Measurements from ENCODE around the gene ODF4. TPM values are rescaled to one million over a fixed set of nuclear protein-coding genes. Genes with fewer than 3 reads are reported as not detected.
A peak's percentile ranks its signal among the peaks of the same experiment; 100 is the strongest.

The ODF4 gene, protein sequence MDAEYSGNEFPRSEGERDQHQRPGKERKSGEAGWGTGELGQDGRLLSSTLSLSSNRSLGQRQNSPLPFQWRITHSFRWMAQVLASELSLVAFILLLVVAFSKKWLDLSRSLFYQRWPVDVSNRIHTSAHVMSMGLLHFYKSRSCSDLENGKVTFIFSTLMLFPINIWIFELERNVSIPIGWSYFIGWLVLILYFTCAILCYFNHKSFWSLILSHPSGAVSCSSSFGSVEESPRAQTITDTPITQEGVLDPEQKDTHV
- total RNA-seq: not detected

DNA sequence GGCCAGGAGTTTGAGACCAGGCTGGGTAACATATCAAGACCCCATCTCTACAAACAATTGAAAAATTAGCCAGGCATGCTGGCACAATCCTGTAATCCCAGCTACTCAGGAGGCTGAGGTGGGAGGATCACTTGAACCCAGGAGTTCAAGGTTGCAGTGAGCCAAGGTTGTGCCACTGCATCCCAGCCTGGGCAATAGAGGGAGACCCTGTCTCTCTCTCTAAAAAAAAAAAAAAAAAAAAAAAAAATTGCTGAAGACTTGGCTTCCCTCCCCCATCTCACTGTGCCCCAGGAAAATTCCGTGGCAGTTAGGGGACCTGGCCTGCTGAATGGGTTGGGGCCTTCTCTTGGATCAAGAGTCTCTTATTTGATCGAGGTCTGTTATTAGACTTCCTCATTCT is at the start of gene ODF4:
Gene ODF4, plus strand, starts transcription at position 301 of the 400 bp plus-strand sequence. CDS start 212 bp downstream, outside the sequence.
- no peak within 1 kb of the TSS for H3K4me3 Mint-ChIP-seq
- H3K36me3 Mint-ChIP-seq (ENCODE audit: insufficient read depth): no peaks in the 10 kb centered on the region
- ATAC-seq (no peak), DNase-seq (no peak)
- H3K4me1 Mint-ChIP-seq (ENCODE audit: low read depth): peaks cover 9% of the 10 kb centered on the region
- H3K27me3 Mint-ChIP-seq (ENCODE audit: low read depth): peaks cover 2% of the 10 kb centered on the region
- H3K9me3 Mint-ChIP-seq: no peaks in the 10 kb centered on the region

DNA sequence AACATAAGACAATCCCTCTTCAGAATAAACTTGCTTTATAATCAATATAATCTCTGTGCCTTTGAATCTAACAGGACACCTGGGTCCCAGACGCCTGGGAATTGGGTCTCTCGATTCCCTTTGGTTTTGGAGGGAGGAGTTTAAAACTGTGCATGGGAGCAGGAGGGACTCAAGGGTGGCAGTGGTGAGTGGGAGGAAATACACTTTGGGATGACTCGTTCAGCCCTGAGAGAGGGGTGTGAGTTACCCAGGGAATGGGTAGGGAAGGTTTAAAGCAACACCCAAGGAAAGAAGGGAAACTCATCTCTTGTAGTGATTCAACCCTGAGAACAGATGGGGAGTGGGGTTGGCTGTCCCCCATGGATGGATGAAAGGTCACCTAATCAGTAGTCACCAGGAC is 49.6 kb upstream of the ODF4 start:
- peak overlapping the region; percentile 95 for H3K4me3 Mint-ChIP-seq
- H3K27me3 Mint-ChIP-seq (ENCODE audit: low read depth): no peaks in the 10 kb centered on the region
- no peak for DNase-seq
- peaks cover 3% of the 10 kb centered on the region for H3K36me3 Mint-ChIP-seq (ENCODE audit: insufficient read depth)
- ATAC-seq: no peak
- H3K9me3 Mint-ChIP-seq: no peaks in the 10 kb centered on the region
- H3K4me1 Mint-ChIP-seq (ENCODE audit: low read depth): peaks cover 39% of the 10 kb centered on the region

DNA sequence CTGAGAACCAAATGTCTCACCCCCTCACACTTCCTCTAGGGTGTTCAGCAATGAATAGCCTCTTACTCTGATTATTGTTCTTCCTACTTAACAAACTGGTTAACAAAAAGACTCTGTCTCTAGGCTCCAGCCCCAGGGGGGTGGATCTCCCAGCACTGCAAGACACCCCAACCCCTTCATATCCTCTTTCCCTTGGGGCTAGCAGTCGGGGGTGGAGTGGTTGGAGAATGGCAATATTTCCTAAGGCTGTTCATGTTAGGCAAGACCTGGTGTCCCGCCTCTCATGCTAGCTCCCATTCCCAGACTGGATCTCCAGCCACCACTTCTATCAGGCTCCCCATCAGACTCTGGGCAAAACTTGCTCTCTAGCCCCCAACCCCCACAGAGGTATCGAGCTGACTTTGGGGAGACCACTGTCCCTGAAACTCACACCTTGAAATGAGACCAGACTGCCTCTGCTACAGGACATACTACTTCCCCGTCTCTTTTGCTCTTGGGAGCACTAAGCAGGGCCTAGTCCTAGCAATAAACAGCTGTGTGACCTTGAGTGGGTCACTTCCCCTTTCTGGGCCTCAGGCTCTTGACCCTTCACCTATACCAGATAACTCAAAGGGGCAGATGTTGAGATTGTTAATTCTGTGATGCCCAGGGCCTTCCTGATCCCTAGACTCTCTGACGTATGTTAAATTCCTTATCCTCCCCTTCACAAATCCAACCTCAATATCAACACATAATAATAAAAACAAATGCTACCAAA is 46.8 kb upstream of the ODF4 start:
- no peak for ATAC-seq
- Mint-ChIP-seq H3K9me3 (no peaks in the 10 kb centered on the region), H3K36me3 (ENCODE audit: insufficient read depth) (peaks cover 3% of the 10 kb centered on the region), H3K4me1 (ENCODE audit: low read depth) (peaks cover 38% of the 10 kb centered on the region), H3K4me3 (no peak overlapping the region), H3K27me3 (ENCODE audit: low read depth) (no peaks in the 10 kb centered on the region)
- no peak for DNase-seq

DNA sequence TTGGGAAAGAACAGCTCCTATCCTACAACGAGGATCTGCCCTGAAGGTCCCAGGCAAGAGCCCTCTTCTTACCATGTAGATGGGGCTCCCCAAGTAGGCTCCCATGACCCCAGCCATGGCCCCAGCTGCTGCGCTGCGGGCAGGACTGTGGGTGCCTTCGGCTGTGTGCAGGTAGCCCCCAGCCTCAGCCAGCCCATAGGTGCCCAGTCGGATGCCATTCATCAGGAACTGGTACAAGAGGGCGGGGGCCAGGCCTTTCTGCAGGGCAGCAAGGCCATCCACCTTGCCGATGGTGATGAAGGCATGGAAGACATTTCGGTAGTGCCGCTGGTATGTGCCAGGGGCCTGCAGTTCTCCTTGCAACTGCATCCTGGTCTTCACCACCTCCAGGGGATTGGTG is 45.3 kb upstream of the ODF4 start:
- Mint-ChIP-seq H3K4me3 (peak overlapping the region; percentile 89), H3K9me3 (no peaks in the 10 kb centered on the region), H3K4me1 (ENCODE audit: low read depth) (peaks cover 29% of the 10 kb centered on the region), H3K36me3 (ENCODE audit: insufficient read depth) (peaks cover 3% of the 10 kb centered on the region), H3K27me3 (ENCODE audit: low read depth) (no peaks in the 10 kb centered on the region)
- no peak for ATAC-seq
- no peak for DNase-seq

DNA sequence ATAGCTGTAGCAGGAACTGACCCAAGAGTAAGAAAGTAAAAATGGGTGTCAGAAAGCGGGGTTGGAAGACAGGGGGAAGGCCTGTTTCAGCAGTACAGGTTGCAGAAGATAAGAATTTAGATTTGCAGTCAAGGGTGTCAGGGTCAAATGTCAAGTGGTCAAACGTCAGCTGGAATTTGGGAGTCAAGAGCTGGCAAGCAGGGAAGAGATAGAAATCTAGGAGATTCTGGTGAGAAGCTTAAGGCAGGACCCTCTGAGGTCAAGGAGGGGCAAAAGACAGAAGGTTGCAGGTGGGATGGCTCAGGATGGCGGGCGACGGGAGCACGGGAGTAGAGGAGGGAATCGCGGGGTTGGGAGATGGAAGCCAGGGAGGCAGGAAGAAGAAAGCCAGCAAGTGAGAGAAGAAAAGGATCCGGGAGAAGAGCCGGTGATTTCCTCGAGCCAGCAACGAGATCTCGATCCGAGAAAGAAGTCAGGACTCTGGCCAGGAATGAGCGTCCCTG is 44.8 kb upstream of the ODF4 start:
- no peaks in the 10 kb centered on the region for H3K27me3 Mint-ChIP-seq (ENCODE audit: low read depth)
- peaks cover 3% of the 10 kb centered on the region for H3K36me3 Mint-ChIP-seq (ENCODE audit: insufficient read depth)
- peak overlapping the region; percentile 89 for H3K4me3 Mint-ChIP-seq
- peaks cover 24% of the 10 kb centered on the region for H3K4me1 Mint-ChIP-seq (ENCODE audit: low read depth)
- DNase-seq (no peak), ATAC-seq (no peak)
- no peaks in the 10 kb centered on the region for H3K9me3 Mint-ChIP-seq

DNA sequence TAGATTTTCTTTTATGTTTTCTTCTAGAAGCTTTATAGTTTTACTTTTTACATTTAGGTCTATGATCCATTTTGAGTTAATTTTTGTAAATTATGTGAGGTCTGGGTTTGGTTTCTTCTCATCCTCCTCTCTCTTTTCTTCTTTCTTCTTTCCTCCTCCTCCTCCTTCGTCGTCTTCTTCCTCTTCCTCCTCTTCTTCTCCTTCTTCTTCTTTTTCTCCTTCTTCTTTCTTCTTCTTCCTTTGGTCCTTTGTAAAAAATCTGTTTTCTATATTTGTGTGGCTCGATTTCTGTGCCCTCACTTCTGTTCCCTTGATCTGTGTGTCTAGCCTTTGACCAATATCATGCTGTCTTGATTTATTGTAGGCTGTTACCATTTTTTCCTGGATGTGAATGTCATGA is 39.4 kb upstream of the ODF4 start:
- H3K9me3 Mint-ChIP-seq: no peaks in the 10 kb centered on the region
- ATAC-seq: no peak
- no peak overlapping the region for H3K4me3 Mint-ChIP-seq
- DNase-seq: no peak
- no peaks in the 10 kb centered on the region for H3K27me3 Mint-ChIP-seq (ENCODE audit: low read depth)
- H3K36me3 Mint-ChIP-seq (ENCODE audit: insufficient read depth): no peaks in the 10 kb centered on the region
- peaks cover 8% of the 10 kb centered on the region for H3K4me1 Mint-ChIP-seq (ENCODE audit: low read depth)

DNA sequence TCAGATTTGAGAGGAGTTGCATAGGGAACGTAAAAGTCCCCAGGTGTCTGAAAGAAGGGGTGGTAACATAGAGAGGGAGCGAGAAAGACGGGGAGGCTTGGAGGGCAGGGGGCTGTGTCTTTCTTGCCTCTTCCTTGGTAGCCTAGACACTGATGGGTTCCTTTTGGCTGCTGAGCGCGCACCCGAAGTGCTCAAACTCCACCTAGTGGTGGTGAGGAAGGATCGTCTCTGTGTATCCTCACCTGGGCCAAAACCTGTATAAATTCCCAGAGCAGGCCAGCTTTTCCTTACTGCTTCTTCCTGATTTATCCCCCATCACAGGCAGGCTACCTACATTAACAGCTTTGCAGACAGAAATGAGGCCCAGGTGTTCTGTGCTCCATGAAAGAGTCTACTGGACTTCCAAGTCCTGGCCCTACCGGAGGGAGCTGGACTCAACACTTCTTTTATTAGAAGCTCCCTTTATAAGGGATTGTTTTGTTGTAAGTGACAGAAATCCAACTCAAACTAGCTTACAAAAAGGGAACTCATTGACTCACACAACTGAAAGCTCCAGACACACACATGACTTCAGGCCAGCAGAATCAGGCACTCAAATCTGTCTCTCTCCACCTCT is 38.9 kb upstream of the ODF4 start:
- ATAC-seq: peak; percentile 93 to 94
- Mint-ChIP-seq H3K4me3 (no peak overlapping the region), H3K27me3 (ENCODE audit: low read depth) (no peaks in the 10 kb centered on the region), H3K36me3 (ENCODE audit: insufficient read depth) (no peaks in the 10 kb centered on the region), H3K9me3 (no peaks in the 10 kb centered on the region), H3K4me1 (ENCODE audit: low read depth) (peaks cover 8% of the 10 kb centered on the region)
- DNase-seq: peak; percentile 57

DNA sequence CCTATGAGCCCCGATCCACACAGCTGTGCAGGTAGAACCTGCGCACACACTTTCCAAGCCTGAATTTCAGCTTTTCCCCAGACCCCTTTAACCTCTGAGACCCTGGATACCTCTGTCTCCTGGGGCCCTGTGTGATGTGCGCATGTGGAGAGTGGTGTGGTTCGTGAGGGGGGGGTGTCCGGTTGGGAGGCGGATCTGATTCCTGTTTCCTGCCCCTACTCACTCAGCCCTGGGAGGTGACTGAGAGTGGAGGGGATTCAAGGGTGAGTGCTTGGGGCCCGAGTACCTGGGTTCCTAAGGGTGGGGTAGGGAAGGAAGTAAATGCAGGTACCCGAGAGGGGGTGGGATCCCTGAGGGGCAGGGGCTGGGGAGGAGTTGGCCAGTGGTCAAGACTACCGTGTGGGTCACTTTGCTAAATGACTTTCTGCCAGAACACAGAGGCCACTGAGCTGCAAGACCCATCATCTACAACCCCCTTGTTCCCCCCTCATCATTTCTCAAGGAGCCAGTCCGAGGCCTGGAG is 29.0 kb upstream of the ODF4 start:
- Mint-ChIP-seq H3K9me3 (no peaks in the 10 kb centered on the region), H3K27me3 (ENCODE audit: low read depth) (peaks cover 21% of the 10 kb centered on the region), H3K4me3 (no peak overlapping the region), H3K4me1 (ENCODE audit: low read depth) (no peaks in the 10 kb centered on the region), H3K36me3 (ENCODE audit: insufficient read depth) (no peaks in the 10 kb centered on the region)
- no peak for ATAC-seq
- DNase-seq: no peak

DNA sequence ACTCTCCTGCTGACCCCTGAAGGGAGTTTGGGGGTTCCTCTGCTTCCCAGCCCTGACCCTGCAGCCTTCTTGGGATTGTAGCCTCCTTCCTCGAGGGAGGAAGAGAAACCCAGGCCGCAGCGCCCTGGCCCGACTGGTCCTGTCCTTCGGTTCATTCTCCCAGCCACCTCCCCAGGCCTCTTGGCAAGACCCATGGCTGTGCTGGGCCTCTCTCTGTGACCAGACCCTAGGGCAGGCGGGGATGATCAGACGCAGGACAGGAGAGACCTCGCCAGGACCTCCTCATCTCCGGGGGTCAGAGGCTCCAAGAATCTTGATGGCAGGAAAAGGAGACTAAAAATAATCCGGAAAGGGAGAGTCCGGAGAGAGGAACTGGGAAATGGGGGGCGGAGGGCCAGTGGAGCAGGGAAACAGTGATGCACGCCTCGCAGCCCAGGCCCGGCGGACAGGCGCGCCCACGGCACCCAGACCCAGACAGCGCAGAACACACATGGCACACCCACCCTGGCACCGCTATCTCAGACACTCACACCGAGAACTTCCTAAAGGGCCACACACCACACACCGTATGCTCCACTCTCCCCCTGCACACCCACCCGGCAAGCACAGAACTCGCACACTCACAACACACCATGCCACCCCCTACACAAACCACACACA is 28.4 kb upstream of the ODF4 start:
- ATAC-seq (no peak), DNase-seq (no peak)
- H3K4me3 Mint-ChIP-seq: no peak overlapping the region

DNA sequence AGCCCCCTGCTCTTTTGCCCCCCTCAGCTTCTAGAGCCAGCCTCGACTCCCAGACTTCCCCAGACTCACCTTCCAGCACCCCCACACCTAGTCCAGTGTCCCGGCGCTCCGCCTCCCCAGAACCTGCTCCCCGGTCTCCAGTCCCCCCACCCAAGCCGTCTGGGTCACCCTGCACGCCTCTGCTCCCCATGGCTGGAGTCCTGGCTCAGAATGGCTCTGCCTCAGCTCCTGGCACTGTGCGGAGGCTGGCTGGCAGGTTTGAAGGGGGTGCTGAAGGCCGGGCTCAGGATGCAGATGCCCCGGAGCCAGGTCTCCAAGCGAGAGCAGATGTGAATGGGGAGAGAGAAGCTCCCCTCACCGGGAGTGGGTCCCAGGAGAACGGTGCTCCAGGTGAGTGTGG is 27.4 kb upstream of the ODF4 start:
- Mint-ChIP-seq H3K4me1 (ENCODE audit: low read depth) (no peaks in the 10 kb centered on the region), H3K9me3 (no peaks in the 10 kb centered on the region), H3K27me3 (ENCODE audit: low read depth) (peaks cover 25% of the 10 kb centered on the region), H3K4me3 (no peak overlapping the region), H3K36me3 (ENCODE audit: insufficient read depth) (no peaks in the 10 kb centered on the region)
- ATAC-seq: no peak
- DNase-seq: no peak

More for the DNA sequence above, 28.4 kb upstream of the ODF4 start:
- Mint-ChIP-seq H3K9me3 (no peaks in the 10 kb centered on the region), H3K27me3 (ENCODE audit: low read depth) (peaks cover 21% of the 10 kb centered on the region), H3K4me1 (ENCODE audit: low read depth) (no peaks in the 10 kb centered on the region), H3K36me3 (ENCODE audit: insufficient read depth) (no peaks in the 10 kb centered on the region)

DNA sequence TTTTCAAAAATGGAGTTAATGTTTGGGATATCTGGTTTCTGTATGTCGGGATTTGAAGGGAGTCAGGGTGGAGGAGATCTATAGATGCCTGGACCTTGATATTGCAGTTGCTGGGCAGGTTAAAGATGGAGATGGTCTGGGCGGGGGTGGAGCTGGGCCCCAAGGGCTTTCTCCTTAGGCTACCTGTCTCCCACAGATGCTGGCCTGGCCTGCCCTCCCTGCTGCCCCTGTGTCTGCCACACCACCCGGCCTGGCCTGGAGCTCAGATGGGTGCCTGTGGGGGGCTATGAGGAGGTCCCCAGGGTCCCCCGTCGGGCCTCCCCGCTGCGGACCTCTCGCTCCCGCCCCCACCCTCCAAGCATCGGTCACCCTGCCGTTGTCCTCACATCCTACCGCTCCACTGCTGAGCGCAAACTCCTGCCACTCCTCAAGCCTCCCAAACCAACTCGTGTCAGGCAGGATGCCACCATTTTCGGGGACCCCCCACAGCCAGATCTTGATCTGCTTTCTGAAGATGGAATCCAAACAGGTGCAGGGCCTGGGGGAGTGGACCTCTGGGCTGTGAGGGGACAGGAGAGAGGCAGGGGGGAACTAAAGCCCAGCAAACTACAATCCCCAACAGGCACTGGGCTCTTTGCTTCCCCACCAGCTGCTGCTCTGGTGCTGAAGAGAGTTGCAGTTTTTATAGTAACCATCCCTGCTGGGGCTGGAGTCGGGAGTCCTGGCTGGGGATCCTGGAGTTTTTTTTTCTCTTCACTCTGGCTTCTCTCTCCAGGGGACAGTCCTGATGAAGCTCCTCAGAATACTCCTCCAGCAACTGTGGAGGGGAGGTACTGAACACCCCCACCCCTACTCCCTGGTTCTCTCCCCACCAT is 26.7 kb upstream of the ODF4 start:
- DNase-seq: no peak

DNA sequence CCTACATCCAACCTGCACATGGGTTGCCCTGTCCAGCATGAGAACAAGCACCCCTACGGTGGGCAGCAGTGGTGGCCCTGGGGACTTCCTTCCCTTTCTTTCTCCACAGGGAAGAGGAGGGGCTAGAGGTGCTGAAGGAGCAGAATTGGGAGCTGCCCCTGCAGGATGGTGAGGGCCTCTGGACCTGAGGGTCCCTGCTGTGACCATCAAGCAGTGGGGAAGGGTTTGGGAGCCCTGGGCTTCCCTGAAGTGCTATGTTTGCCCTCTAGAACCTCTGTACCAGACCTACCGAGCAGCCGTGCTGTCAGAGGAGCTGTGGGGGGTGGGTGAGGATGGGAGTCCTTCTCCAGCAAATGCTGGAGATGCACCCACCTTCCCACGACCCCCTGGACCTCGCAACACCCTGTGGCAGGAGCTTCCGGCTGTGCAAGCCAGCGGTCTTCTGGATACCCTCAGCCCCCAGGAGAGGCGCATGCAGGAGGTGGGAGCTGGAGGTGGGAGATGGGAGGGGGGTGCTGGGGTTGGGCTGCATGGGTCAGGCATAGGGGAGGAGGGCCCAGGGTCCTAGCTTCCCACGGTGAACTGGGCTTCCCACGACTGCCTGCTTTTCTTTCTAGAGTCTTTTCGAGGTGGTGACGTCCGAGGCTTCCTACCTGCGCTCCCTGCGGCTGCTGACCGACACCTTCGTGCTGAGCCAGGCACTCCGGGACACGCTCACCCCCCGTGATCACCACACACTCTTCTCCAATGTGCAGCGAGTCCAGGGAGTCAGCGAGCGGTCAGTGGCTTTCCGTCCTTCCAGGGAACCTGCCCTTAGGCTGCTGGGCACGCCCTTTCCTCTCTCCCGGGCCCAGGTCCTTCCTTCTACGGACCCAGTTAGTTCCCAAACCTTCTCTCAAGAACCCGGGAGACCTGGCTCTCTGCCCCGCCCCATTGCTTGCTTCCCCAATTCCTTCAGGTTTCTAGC is 24.6 kb upstream of the ODF4 start:
- no peak for ATAC-seq
- H3K27me3 Mint-ChIP-seq (ENCODE audit: low read depth): peaks cover 25% of the 10 kb centered on the region
- H3K36me3 Mint-ChIP-seq (ENCODE audit: insufficient read depth): no peaks in the 10 kb centered on the region
- H3K4me1 Mint-ChIP-seq (ENCODE audit: low read depth): no peaks in the 10 kb centered on the region
- H3K9me3 Mint-ChIP-seq: no peaks in the 10 kb centered on the region
- H3K4me3 Mint-ChIP-seq: no peak overlapping the region
- DNase-seq: no peak

More for the DNA sequence above, 26.7 kb upstream of the ODF4 start:
- H3K27me3 Mint-ChIP-seq (ENCODE audit: low read depth): peaks cover 25% of the 10 kb centered on the region
- no peaks in the 10 kb centered on the region for H3K36me3 Mint-ChIP-seq (ENCODE audit: insufficient read depth)
- no peaks in the 10 kb centered on the region for H3K9me3 Mint-ChIP-seq
- no peaks in the 10 kb centered on the region for H3K4me1 Mint-ChIP-seq (ENCODE audit: low read depth)
- no peak overlapping the region for H3K4me3 Mint-ChIP-seq
- ATAC-seq: no peak
